GM20431 (cell line): ENCODE measurements around the gene GJB3.

Experiments used
- in situ Hi-C: fragments of 300-500 bp; cut with MseI, MboI; formaldehyde crosslinking; loops from one replicate; pipeline ENCODE4 v1.15.0; 2020; ENCODE audit warnings: low sequenced_read_pairs; ENCODE audit not compliant: unreplicated experiment

GJB3 gene

GRCh38 chr1:34781844-34782391, 904 bp downstream of the GJB3 start:
- in situ Hi-C loops, result no loop called here

- in situ Hi-C loops, result no loop called here
Observed at GRCh38 chr1:34784751-34785221, 3.8 kb downstream of the GJB3 start.

- in situ Hi-C loops, result no loop called here
Observed at GRCh38 chr1:34785231-34785874, 4.3 kb downstream of the GJB3 start.

GRCh38 chr1:34785875-34786470, 5.0 kb downstream of the GJB3 start:
- in situ Hi-C loops, result no loop called here

- in situ Hi-C loops, result no loop called here
Observed at GRCh38 chr1:34786521-34787325, 5.7 kb downstream of the GJB3 start.

GRCh38 chr1:34787461-34788420, 6.7 kb downstream of the GJB3 start:
- in situ Hi-C loops, result no loop called here

- in situ Hi-C loops, result no loop called here
Observed at GRCh38 chr1:34790985-34791384, 10.0 kb downstream of the GJB3 start.

- in situ Hi-C loops, result no loop called here
Observed at GRCh38 chr1:34792424-34792823, 11.4 kb downstream of the GJB3 start.

GRCh38 chr1:34792868-34793727, 12.1 kb downstream of the GJB3 start, which contains the start of gene GJA4:
Gene GJA4, plus strand, starts transcription at chr1:34792999. Its CDS starts 1,215 bp downstream, at chr1:34794214.
- in situ Hi-C loops, result no loop called here

- in situ Hi-C loops, result no loop called here
Observed at GRCh38 chr1:34794001-34794789, 13.2 kb downstream of the GJB3 start.

- in situ Hi-C loops, result no loop called here
Observed at GRCh38 chr1:34794790-34795180, 13.8 kb downstream of the GJB3 start.

- in situ Hi-C loops, result no loop called here
Observed at GRCh38 chr1:34795916-34796315, 14.9 kb downstream of the GJB3 start.

GRCh38 chr1:34796990-34797389, 16.0 kb downstream of the GJB3 start:
- in situ Hi-C loops, result no loop called here

GRCh38 chr1:34800214-34800613, 19.2 kb downstream of the GJB3 start:
- in situ Hi-C loops, result no loop called here

GRCh38 chr1:34803770-34804169, 22.8 kb downstream of the GJB3 start:
- in situ Hi-C loops, result no loop called here

- in situ Hi-C loops, result no loop called here
Observed at GRCh38 chr1:34806396-34806795, 25.4 kb downstream of the GJB3 start.

- in situ Hi-C loops, result no loop called here
Observed at GRCh38 chr1:34808051-34808810, 27.2 kb downstream of the GJB3 start.
